ENCODE data around the gene KCNH5.

- TF ChIP-seq SP1 (IDR thresholded peaks at IDR 0.05) = no peak
- no peak for TF ChIP-seq FOXK2 (IDR thresholded peaks at IDR 0.05)
- no peak for TF ChIP-seq ELF4 (IDR thresholded peaks at IDR 0.05)
- TF ChIP-seq CTBP1 (IDR thresholded peaks at IDR 0.05; ENCODE audit: borderline replicate concordance) = no peak
- TF ChIP-seq BHLHE40 (IDR thresholded peaks at IDR 0.05; ENCODE audit: borderline replicate concordance) = no peak
- TF ChIP-seq NFRKB (IDR thresholded peaks at IDR 0.05) = no peak
- no peak for TF ChIP-seq SUZ12 (IDR thresholded peaks at IDR 0.05)
- TF ChIP-seq PKNOX1 (IDR thresholded peaks at IDR 0.05) = no peak
- no peak for TF ChIP-seq ARNT (IDR thresholded peaks at IDR 0.05)
These were observed 159.8 kb downstream of the KCNH5 start for GRCh38 chr14:62885451-62885850.

All from HEK293T (cell line).